CD14-positive monocyte (primary cell): ENCODE measurements around the gene MPHOSPH10. TPM values are rescaled to one million over a fixed set of nuclear protein-coding genes. Genes with fewer than 3 reads are reported as not detected.

ENCODE experiments used
- DNase-seq, 3 donors: peaks; one replicate each; pipeline ENCODE4 v3.0.0-alpha.2; 2011 to 2022
- H2AFZ ChIP-seq: 2 replicates; pipeline ENCODE4 v1.6.0; 2012; ENCODE audit warnings: mild to moderate bottlenecking, low read depth, low read length, inconsistent platforms; ENCODE audit not compliant: insufficient read depth, poor library complexity, severe bottlenecking
- H3K27ac ChIP-seq, 2 donors: 1 replicate in 1 of 2; 2 replicates in 1 of 2; pipeline ENCODE4 v1.5.1; 2012 to 2013; ENCODE audit warnings: low read length in 2 of 2, control low read depth in 1 of 2, inconsistent platforms in 1 of 2, low read depth in 1 of 2, mild to moderate bottlenecking in 1 of 2
- H3K27me3 ChIP-seq, 2 donors: one replicate each; pipeline versions ENCODE4 v1.6.0 to v1.6.1; 2011 to 2013; ENCODE audit warnings: low read length in 2 of 2; ENCODE audit not compliant: control insufficient read depth in 2 of 2, insufficient read depth in 2 of 2
- H3K36me3 ChIP-seq, 2 donors: replicated peaks in 1 of 2; 1 replicate in 1 of 2; 2 replicates in 1 of 2; pipeline versions ENCODE4 v1.5.1 to v1.6.1; 2012 to 2013; ENCODE audit warnings: low read length in 2 of 2, control low read depth in 1 of 2, inconsistent platforms in 1 of 2, mild to moderate bottlenecking in 1 of 2; ENCODE audit not compliant: insufficient read depth in 2 of 2, control insufficient read depth in 1 of 2
- H3K4me1 ChIP-seq, 2 donors: 1 replicate in 1 of 2; 2 replicates in 1 of 2; pipeline versions ENCODE4 v1.5.1 to v1.6.1; 2012 to 2013; ENCODE audit warnings: low read length in 2 of 2, control low read depth in 1 of 2, inconsistent platforms in 1 of 2, mild to moderate bottlenecking in 1 of 2, moderate library complexity in 1 of 2; ENCODE audit not compliant: insufficient read depth in 2 of 2, control insufficient read depth in 1 of 2
- H3K4me2 ChIP-seq: replicated peaks from 2 replicates; pipeline ENCODE3; 2012; ENCODE audit warnings: low read length, moderate library complexity, mild to moderate bottlenecking; ENCODE audit not compliant: poor library complexity, severe bottlenecking; ENCODE audit errors: extremely low read depth
- H3K4me3 ChIP-seq, 3 experiments: fragments of 200-600 bp in 1 of 3; sonication (generic) in 1 of 3; replicated peaks in 1 of 3; 1 replicate in 2 of 3; 2 replicates in 1 of 3; pipeline ENCODE4 v1.5.1; 2011 to 2013; ENCODE audit warnings: low read length in 3 of 3, mild to moderate bottlenecking in 3 of 3, control low read depth in 2 of 3, low read depth in 2 of 3, inconsistent platforms in 1 of 3, moderate library complexity in 1 of 3
- H3K79me2 ChIP-seq: 2 replicates; pipeline ENCODE4 v1.6.0; 2012; ENCODE audit warnings: mild to moderate bottlenecking, control low read depth, inconsistent platforms, low read length, moderate library complexity; ENCODE audit not compliant: insufficient read depth
- H3K9ac ChIP-seq: 2 replicates; pipeline ENCODE4 v1.6.0; 2017; ENCODE audit warnings: low read length, mild to moderate bottlenecking; ENCODE audit not compliant: insufficient read depth, poor library complexity, severe bottlenecking
- H3K9me3 ChIP-seq, 2 donors: replicated peaks in 1 of 2; 1 replicate in 1 of 2; 2 replicates in 1 of 2; pipeline versions ENCODE4 v1.5.1 to v1.6.1; 2012 to 2013; ENCODE audit warnings: low read length in 2 of 2, control low read depth in 1 of 2; ENCODE audit not compliant: control insufficient read depth in 1 of 2, insufficient read depth in 1 of 2
- H4K20me1 ChIP-seq: 2 replicates; pipeline ENCODE4 v1.6.0; 2012; ENCODE audit warnings: mild to moderate bottlenecking, low read length, control low read depth, moderate library complexity; ENCODE audit not compliant: insufficient read depth
- H3K27ac Mint-ChIP-seq, 7 donors: one replicate each; pipeline ENCODE4 v1.8.0; 2020; ENCODE audit warnings: mild to moderate bottlenecking in 7 of 7, mixed read lengths in 7 of 7, moderate library complexity in 6 of 7, inconsistent platforms in 2 of 7
- H3K27me3 Mint-ChIP-seq, 3 donors: one replicate each; pipeline ENCODE4 v1.8.0; 2021 to 2022; ENCODE audit warnings: low read depth in 3 of 3, mild to moderate bottlenecking in 3 of 3, mixed read lengths in 3 of 3, moderate library complexity in 3 of 3, inconsistent platforms in 1 of 3
- H3K36me3 Mint-ChIP-seq, 2 donors: one replicate each; pipeline ENCODE4 v1.8.0; 2020; ENCODE audit warnings: mixed read lengths in 2 of 2, inconsistent platforms in 1 of 2, mild to moderate bottlenecking in 1 of 2
- H3K4me1 Mint-ChIP-seq: one replicate; pipeline ENCODE4 v1.8.0; 2020; ENCODE audit warnings: mild to moderate bottlenecking, mixed read lengths
- H3K4me3 Mint-ChIP-seq, 2 donors: one replicate each; pipeline ENCODE4 v1.8.0; 2020; ENCODE audit warnings: mild to moderate bottlenecking in 2 of 2, mixed read lengths in 2 of 2, moderate library complexity in 1 of 2
- H3K9me3 Mint-ChIP-seq, 7 donors: one replicate each; pipeline ENCODE4 v1.8.0; 2020 to 2022; ENCODE audit warnings: mixed read lengths in 7 of 7, mild to moderate bottlenecking in 6 of 7, moderate library complexity in 6 of 7, inconsistent platforms in 2 of 7
- WGBS: methylation state at CpG from one replicate; pipeline ENCODE4 v1.1.5; 2013; ENCODE audit warnings: missing lambda C conversion rate; ENCODE audit not compliant: insufficient coverage; 5-methylcytosine and 5-hydroxymethylcytosine counted together
- intact Hi-C, 2 donors: fragments of 100-400 bp; cut with micrococcal nuclease; formaldehyde crosslinking; loops; one replicate each; pipeline versions ENCODE4 v1.15.0 to v1.15.1; 2023
- polyA plus RNA-seq, 3 donors: library from polyadenylated mRNA; depleted of rRNA in 1 of 3; unstranded in 2 of 3; stranded (reverse) in 1 of 3; fragments of 300-500 nt in 2 of 3; fragments of >200 nt in 1 of 3; fragmentation: Illumina TruSeq in 2 of 3; gene quantifications; 1 replicate in 2 of 3; 2 replicates in 1 of 3; pipeline ENCODE4 v1.2.3, GENCODE V29; 2012 to 2021
- TF ChIP-seq, protein P1 (sequence below): fragments of 200-600 bp; IDR thresholded peaks from one replicate; pipeline ENCODE4 v1.8.0; 2022; ENCODE audit warnings: antibody characterized with exemption, mild to moderate bottlenecking

The MPHOSPH10 gene
- polyA plus RNA-seq, 3 donors, result 4.8 to 9.9 (median 5.6) TPM

DNA sequence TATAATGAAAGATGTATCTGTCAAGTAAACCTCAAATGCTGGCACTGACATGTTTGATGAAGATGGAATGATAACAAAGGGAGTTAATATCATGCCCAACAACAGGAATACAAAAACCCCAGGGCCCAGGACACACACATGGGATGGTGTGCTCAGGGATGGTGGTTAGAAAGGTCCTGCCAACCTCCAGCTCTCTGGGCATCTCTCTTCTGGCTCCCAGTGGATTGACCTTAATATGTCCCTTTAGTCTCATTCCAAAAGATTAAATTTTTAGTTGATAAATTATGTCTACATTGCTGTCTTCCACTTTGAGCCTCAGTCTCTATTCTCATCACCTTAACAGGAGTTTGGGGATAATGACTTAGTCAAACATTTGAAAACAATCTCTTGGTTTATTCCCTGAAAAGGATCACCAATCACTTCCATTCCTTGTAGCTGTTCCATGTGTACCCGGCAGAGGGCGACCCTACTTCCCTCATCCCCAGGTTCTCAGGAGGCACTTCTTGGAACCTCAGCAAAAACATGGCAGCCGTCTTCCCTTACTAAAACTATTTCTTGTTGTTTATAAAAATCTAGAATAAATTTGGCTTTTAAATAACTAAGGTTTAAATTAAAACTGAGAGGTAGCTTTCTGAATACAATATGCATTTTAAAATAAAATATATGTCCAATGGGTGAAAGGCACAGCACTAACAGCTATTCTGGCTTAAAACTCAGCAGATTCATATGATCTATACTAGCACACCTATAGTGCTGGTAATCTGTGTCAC lies 30.1 kb upstream of the MPHOSPH10 start:
- 0% methylated on average over 1 of the region's 3 CpGs for WGBS

DNA sequence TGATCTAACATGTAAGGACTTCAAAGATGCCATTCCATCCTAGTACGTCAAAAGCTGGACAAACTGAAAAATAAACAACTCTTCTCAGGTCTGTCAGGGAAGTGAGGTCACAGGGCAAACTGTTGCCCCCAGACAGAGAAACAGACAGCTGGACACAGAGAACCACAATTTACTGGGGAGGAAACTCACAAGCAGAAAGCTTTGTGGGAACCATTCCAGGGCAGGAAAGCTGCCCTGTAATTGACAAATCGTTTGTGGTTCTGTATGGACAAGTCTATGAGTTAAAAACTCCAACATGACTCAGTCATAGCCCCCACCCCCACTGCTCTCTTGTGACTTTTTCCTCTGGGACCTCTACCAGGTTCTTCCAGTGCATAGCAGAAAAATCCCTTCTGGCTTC lies 28.8 kb upstream of the MPHOSPH10 start:
- H3K4me3 ChIP-seq, result no peak overlapping the region
- no peak overlapping the region for H3K9ac ChIP-seq
- H4K20me1 ChIP-seq, result no peaks in the 10 kb centered on the region
- intact Hi-C loops, result no loop called here
- peaks cover 18% of the 10 kb centered on the region for H3K4me1 Mint-ChIP-seq
- no CpG with 5 or more reads among the region's 2 CpGs for WGBS
- peak in 1 of 3 donors; percentile 29 for DNase-seq
- H3K27me3 ChIP-seq, result no peaks in the 10 kb centered on the region
- peak overlapping the region; percentile 47 for H2AFZ ChIP-seq
- no peak overlapping the region for H3K4me2 ChIP-seq
- no peaks in the 10 kb centered on the region for H3K36me3 Mint-ChIP-seq
- H3K4me1 ChIP-seq, result peaks cover 7 to 8% of the 10 kb centered on the region in 2 donors
- H3K9me3 ChIP-seq, result no peaks in the 10 kb centered on the region
- H3K79me2 ChIP-seq, result no peaks in the 10 kb centered on the region
- TF ChIP-seq, protein P1, sequence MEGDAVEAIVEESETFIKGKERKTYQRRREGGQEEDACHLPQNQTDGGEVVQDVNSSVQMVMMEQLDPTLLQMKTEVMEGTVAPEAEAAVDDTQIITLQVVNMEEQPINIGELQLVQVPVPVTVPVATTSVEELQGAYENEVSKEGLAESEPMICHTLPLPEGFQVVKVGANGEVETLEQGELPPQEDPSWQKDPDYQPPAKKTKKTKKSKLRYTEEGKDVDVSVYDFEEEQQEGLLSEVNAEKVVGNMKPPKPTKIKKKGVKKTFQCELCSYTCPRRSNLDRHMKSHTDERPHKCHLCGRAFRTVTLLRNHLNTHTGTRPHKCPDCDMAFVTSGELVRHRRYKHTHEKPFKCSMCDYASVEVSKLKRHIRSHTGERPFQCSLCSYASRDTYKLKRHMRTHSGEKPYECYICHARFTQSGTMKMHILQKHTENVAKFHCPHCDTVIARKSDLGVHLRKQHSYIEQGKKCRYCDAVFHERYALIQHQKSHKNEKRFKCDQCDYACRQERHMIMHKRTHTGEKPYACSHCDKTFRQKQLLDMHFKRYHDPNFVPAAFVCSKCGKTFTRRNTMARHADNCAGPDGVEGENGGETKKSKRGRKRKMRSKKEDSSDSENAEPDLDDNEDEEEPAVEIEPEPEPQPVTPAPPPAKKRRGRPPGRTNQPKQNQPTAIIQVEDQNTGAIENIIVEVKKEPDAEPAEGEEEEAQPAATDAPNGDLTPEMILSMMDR, result no peak
- H3K36me3 ChIP-seq, result no peaks in the 10 kb centered on the region
- peak overlapping the region in 2 of 7 donors; percentile 19 to 57 for H3K27ac Mint-ChIP-seq
- H3K27me3 Mint-ChIP-seq, result peaks cover 0 to 4% (median 1%) of the 10 kb centered on the region in 3 donors
- H3K9me3 Mint-ChIP-seq, result peaks cover 2 to 17% (median 4%) of the 10 kb centered on the region in 7 donors
- H3K27ac ChIP-seq, result no peak overlapping the region
- H3K4me3 Mint-ChIP-seq, result no peak overlapping the region

More for the DNA sequence above, 30.1 kb upstream of the MPHOSPH10 start:
- peaks cover 0 to 4% (median 1%) of the 10 kb centered on the region in 3 donors for H3K27me3 Mint-ChIP-seq
- Histone ChIP-seq H3K79me2 (no peaks in the 10 kb centered on the region), H3K9me3 (no peaks in the 10 kb centered on the region), H3K4me2 (no peak overlapping the region), H3K27ac (no peak overlapping the region), H3K36me3 (no peaks in the 10 kb centered on the region), H3K9ac (no peak overlapping the region), H3K4me1 (peaks cover 7 to 8% of the 10 kb centered on the region in 2 donors), H3K27me3 (no peaks in the 10 kb centered on the region), H2AFZ (no peak overlapping the region), H4K20me1 (no peaks in the 10 kb centered on the region), H3K4me3 (no peak overlapping the region)
- TF ChIP-seq, protein P1, result peak; percentile 84
- no peak overlapping the region for H3K27ac Mint-ChIP-seq
- peak; percentile 36 to 65 (median 48) for DNase-seq
- H3K4me1 Mint-ChIP-seq, result peaks cover 18% of the 10 kb centered on the region
- intact Hi-C loops, result no loop called here
- H3K9me3 Mint-ChIP-seq, result peaks cover 0 to 15% (median 3%) of the 10 kb centered on the region in 7 donors
- H3K36me3 Mint-ChIP-seq, result no peaks in the 10 kb centered on the region
- no peak overlapping the region for H3K4me3 Mint-ChIP-seq
